ENCODE measurements around the gene TMSB10.

Gene TMSB10

DNA sequence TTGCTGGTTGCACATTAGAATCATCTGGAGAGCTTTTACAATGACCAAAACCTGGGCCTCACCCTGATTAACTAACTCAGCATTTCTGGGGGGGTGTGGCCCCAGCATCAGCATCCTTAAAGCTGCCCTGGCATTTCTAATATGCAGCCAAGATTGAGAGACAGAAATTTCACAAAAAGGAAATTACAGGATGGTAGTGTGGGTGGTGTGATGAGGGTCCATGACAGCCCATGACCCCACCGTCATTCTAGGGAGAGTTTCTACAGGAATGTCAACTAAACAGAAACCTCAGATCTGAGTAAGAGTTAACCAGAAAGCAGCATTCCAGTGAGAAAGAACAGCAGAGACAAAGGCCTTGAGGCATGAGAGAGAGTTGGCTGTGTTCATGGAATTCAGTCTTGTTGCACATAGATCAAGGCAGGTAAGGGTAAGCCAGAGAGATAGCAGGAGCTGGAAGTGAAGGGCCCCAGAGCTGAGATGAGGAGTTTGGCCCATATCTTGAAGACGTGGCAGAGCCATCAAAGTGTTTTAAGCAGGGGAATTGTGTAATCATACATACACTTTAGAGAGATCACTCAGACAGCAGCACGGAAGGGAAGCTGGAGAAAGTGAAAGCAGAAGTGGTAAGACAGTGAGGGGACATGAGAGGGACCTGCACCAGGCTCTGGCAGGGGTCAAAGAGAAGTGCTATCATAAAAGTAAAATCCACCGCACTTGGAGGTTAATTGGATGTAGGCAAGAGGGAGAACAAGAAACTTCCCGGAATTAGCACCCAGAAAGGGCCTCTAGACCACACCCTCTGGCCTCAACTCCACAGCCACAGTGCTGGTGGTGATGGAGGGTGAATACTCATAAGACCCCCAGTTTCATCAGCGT is 16.8 kb upstream of the TMSB10 start:
- Mint-ChIP-seq H3K4me1 (peaks cover 70% of the 10 kb centered on the region), H3K27me3 (no peaks in the 10 kb centered on the region), H3K9me3 (no peaks in the 10 kb centered on the region), H3K27ac (peak overlapping the region; percentile 94 to 98), H3K4me3 (peak overlapping the region; percentile 66 to 88)
- ATAC-seq (peak; percentile 94), DNase-seq (peak in 1 of 2 donors; percentile 68)

DNA sequence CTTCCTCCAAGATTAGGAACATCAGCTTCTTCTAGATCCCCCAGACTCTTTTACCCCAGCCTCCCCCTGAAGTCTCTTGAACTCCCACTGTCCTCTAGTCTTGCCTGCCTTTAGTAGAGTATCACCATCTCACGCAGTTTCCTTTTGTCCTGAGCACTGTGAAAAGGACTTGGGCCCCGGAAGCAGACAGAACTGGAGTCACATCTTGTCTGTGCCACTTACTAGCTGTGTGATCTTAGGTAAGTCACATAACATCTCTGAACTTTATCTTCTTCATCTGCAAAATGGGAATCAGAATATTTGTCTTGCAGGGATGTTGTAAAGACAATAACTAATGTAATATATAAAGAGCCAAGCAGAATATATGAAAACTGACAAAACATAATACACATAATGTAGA is 16.1 kb upstream of the TMSB10 start:
- DNase-seq (no peak), ATAC-seq (peak; percentile 57)
- Mint-ChIP-seq H3K9me3 (no peaks in the 10 kb centered on the region), H3K4me1 (peaks cover 70% of the 10 kb centered on the region), H3K4me3 (peak overlapping the region; percentile 66 to 88), H3K27ac (peak overlapping the region; percentile 94 to 98), H3K27me3 (no peaks in the 10 kb centered on the region)

DNA sequence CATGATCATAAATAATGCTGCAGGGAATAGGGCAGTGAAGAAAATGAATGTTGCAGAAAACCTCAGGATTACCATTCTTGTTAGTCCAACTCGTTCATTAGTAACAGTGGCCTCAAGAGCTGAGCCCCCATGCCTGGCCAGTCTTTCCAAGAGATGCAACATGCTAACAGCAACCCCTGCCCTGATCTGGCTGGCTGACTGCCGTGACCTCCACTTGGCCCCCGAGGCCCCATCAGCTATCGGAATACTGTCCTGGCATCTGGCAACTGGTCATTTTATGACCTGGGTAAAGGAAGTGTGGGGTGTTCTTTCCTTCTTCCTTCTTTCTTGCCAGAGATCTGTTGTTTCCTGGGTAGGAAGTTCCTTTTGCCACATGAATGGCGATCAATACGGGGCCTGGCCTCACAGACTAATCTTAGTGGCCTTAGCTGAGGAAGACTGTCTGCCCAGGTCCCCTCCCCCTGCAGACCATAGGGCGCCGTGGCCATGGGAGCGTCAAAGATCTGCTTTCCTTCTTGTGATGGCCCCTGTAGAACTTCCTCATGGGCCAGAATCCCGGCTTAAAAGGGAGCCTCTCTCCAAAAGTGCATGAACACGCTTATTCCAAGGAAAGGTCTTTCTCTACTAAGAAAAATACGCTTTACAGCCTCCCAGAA is 14.0 kb upstream of the TMSB10 start:
- H3K27ac Mint-ChIP-seq = no peak overlapping the region
- H3K27me3 Mint-ChIP-seq = no peaks in the 10 kb centered on the region
- DNase-seq (no peak), ATAC-seq (no peak)
- H3K4me1 Mint-ChIP-seq = peaks cover 70% of the 10 kb centered on the region
- no peaks in the 10 kb centered on the region for H3K9me3 Mint-ChIP-seq
- H3K4me3 Mint-ChIP-seq = no peak overlapping the region

DNA sequence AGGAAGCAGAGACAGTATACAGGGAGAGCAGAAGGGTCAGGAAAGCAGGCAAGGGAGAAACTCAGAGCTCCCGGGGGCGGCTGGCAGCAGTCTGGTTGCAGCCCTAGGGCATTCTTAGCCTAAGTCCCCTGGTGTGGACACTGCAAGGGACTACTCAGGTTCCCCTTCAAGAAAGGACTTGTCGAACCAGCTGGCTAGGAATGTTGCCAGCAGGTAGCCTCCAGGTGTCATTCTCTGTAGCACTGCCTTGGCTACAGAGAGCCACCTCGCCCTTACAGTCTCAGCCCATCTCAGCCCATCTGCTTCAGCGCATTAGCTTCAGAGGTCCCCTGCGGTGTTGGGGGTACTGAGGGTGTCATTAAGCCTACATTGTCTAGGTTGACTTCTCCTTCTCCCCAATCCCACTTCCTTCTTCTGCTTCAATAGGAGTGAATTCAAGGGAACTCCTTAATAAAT is 11.3 kb upstream of the TMSB10 start:
- Mint-ChIP-seq H3K27me3 (no peaks in the 10 kb centered on the region), H3K4me3 (peak overlapping the region; percentile 46 to 72), H3K4me1 (peaks cover 71% of the 10 kb centered on the region), H3K27ac (peak overlapping the region; percentile 1 to 37), H3K9me3 (no peaks in the 10 kb centered on the region)
- peak; percentile 10 for ATAC-seq
- no peak for DNase-seq

DNA sequence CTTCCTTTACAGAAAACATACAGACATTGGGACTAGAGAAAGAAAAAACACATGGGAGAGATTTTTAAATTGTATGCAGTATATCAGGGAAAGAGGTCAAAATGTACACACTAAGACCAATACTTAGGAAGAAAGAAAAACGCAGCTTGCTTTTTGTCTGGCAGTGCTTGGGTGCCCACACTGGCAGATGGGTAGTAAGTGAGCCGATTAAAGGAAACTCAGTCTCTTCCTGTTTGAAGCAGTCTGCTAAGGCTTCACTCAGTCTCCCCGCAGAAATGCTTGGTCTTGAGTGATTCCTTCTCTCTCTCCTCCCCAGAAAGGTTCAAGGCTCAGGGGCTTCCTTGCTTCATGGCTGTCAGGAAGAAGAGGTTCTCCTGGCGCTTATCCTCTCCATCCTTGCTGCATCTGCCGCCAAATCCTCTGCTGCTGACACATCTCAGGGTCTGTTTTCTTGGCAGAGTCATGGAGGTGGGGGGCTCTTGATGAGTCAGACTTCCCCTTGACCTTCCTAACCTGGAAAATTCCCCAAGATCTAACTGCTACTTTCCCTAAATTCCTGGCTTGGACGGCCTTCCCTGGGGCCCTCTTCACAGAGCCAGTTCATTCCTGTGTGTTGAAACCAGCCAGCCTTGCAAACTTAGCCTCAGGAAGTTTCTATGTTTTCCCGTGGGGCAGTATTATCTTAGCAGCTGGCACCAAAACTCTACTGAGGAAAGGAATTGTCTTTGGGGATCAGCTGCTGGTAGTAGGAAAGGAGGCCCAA is 10.5 kb upstream of the TMSB10 start:
- peaks cover 70% of the 10 kb centered on the region for H3K4me1 Mint-ChIP-seq
- no peak for DNase-seq

DNA sequence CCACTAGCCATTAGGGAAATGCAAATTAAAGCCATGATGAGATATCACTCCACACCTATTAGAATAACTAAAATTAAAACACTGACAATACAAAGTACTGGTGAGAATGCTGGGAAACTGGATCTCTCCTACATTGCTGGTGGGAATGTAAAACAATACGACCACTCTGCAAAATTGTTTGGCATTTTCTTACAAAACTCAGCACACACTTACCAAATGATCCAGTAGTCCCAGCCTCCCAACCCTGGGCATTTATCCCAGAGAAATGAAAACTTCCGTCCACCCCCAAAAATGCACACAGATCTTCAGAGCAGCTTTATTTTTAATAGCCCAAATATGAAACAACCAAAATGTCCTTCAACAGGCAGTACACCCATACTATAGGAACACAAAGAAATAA is 8.9 kb upstream of the TMSB10 start:
- H3K9me3 Mint-ChIP-seq = peaks cover 0 to 1% of the 10 kb centered on the region in 2 donors

More for the DNA sequence above, 10.5 kb upstream of the TMSB10 start:
- ATAC-seq = peak; percentile 17
- H3K4me3 Mint-ChIP-seq = peak overlapping the region; percentile 46 to 72
- no peaks in the 10 kb centered on the region for H3K9me3 Mint-ChIP-seq
- H3K27ac Mint-ChIP-seq = peak overlapping the region; percentile 48 to 75
- no peaks in the 10 kb centered on the region for H3K27me3 Mint-ChIP-seq

DNA sequence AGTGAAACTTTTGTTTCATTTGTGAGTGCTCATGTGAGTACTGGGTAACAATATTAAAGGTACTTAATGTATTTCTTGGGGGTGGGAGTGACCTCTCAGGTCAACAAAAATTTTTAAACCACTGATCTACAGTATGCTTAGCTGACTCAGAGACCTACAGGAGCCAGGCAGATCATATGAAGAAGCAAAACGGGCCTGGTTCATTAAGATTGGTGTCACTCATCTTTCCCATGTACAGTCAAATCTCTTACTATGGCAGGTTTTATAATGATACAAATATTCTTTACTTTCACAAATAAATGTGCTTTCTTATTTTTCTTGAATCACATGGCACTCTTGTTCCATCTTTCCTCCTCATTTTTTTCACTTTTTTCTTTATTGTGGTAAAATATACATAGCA is 7.7 kb upstream of the TMSB10 start:
- Mint-ChIP-seq H3K27ac (peak overlapping the region; percentile 94 to 95), H3K4me3 (peak overlapping the region; percentile 24 to 75), H3K4me1 (peaks cover 87% of the 10 kb centered on the region), H3K9me3 (peaks cover 0 to 4% of the 10 kb centered on the region in 2 donors), H3K27me3 (no peaks in the 10 kb centered on the region)
- DNase-seq (no peak), ATAC-seq (peak; percentile 50)

More for the DNA sequence above, 8.9 kb upstream of the TMSB10 start:
- ATAC-seq (no peak), DNase-seq (no peak)
- H3K27me3 Mint-ChIP-seq = no peaks in the 10 kb centered on the region
- peak overlapping the region in 1 of 2 donors; percentile 7 for H3K4me3 Mint-ChIP-seq
- H3K27ac Mint-ChIP-seq = no peak overlapping the region
- peaks cover 76% of the 10 kb centered on the region for H3K4me1 Mint-ChIP-seq

DNA sequence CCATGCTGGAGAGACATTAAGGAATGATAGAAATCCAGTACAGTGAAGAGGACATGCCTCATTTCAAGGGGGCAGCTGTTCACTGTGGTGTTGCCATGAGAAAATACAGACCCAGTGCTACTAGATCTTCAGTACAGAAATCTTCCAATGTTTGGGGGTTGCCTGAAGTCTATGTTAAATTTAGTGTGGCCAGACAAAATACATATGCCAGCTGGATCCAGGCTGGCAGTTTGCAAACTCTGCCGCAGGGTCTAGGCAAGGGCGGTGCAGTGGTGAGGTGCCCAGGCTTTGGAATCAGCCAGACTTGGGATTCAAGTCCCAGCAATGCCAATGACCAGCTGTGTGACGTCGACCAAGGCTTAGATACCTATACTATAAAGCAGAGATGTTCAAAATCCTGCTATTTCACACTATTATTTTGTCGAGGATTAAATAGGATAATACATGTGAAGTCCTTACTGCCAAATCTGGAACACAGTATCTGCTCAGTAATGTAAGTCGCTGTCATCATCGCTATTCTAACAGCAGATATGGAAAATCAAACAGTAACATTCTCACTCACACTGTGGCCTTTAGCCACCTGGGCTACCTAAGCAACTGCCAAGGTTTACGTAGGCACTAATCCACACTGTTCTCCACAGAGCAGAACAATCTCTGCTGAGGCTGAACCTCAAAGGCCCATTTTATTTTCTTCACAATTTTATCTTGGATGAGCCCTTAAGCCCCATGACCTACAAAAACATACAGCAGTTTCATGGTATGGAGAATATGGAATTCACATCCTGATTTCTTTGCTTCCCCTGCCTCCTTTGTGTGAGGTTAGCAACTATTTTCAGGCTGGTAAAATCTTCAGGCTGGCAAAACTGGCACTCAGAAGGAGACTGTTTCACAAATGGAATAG is 5.9 kb upstream of the TMSB10 start:
- H3K27ac Mint-ChIP-seq = no peak overlapping the region
- peaks cover 95% of the 10 kb centered on the region for H3K4me1 Mint-ChIP-seq
- ATAC-seq (no peak), DNase-seq (no peak)
- no peaks in the 10 kb centered on the region for H3K27me3 Mint-ChIP-seq
- H3K4me3 Mint-ChIP-seq = no peak overlapping the region
- peaks cover 0 to 4% of the 10 kb centered on the region in 2 donors for H3K9me3 Mint-ChIP-seq

DNA sequence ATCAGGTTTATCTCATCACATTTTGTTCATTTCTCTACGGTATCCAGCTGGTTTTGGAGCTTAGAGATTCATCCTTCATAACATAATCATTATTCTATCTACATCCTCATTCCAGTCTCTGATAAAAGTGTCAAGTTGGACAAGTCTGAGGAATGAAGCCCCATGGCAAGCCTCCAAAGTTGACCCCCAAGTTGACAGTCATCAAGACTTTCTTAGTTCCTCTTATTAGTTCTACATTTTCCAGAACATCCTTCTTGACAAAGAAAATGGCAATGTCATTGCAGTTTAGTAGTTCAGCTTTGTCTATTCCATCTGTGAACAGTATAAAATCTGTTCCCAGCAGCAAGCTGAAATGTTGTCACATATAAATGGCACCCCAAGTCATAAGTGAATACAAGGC is 4.5 kb upstream of the TMSB10 start:
- no peak overlapping the region for H3K4me3 Mint-ChIP-seq
- no peak overlapping the region for H3K27ac Mint-ChIP-seq
- H3K27me3 Mint-ChIP-seq = no peaks in the 10 kb centered on the region
- H3K9me3 Mint-ChIP-seq = peaks cover 0 to 4% of the 10 kb centered on the region in 2 donors
- peaks cover 86% of the 10 kb centered on the region for H3K4me1 Mint-ChIP-seq
- no peak for DNase-seq
- ATAC-seq = no peak

DNA sequence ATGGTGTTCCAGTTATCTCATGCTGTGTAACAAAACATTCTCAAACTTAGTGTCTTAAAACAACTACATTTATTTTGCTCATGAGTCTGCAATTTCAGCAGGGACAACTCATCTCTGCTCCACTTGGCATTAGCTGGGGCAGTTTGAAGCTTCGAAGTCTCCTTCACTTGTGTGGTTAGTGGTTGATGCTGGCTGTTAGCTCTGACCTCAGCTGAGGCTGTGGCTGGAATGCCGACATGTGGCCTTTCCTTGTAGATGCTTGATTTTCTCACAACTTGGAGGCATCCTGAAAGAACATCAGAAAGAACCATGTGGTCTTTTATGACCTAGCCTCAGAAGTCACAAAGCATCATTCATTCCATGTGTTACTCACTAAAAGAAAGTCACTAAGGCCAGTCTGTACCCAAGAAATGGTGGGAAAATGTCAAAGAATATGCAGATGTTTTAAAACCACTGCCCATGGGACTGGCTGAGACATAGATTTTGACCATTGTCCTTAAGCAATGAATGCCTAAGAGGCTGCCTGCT is 3.8 kb upstream of the TMSB10 start:
- no peak overlapping the region for H3K4me3 Mint-ChIP-seq
- ATAC-seq = no peak
- H3K4me1 Mint-ChIP-seq = peaks cover 81% of the 10 kb centered on the region
- DNase-seq = peak in 1 of 2 donors; percentile 45
- H3K27me3 Mint-ChIP-seq = no peaks in the 10 kb centered on the region
- H3K9me3 Mint-ChIP-seq = peaks cover 0 to 4% of the 10 kb centered on the region in 2 donors
- H3K27ac Mint-ChIP-seq = no peak overlapping the region

DNA sequence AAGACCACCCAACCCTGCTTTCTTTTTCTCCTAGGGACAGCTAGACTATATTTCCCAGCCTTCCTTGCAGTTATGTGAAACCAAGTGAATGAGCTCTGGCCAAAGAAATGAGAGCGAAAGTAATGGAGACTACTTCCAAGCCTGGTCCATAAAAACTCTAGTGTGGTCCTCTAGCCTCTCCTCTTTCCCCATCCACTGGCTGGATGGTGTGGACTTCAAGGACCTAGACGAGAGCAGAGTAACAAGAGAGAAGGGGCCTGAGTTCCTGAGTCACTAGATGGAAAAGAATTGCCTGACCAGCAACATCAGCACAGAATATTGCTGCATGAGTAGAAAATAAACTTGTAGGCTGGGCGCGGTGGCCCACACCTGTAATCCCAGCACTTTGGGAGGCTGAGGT is 2.9 kb upstream of the TMSB10 start:
- Mint-ChIP-seq H3K27ac (no peak overlapping the region), H3K27me3 (no peaks in the 10 kb centered on the region)

DNA sequence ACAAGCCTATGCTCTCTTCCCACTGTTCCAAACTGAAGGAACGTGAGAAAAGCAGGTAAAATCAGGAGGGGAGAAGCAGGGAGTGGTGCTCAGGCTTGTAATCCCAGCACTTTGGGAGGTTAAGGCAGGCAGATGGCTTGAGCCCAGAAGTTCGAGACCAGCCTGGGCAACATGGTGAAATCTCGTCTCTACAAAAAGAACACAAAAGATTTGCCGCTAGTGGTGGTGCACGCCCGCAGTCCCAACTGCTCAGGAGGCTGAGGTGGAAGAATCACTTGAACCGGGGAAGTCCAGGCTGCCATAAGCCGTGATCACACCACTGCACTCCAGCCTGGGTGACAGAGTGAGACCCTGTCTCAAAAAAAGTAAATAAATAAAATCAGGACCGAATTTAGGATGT is 1.3 kb upstream of the TMSB10 start:
- H3K27ac Mint-ChIP-seq = peak overlapping the region; percentile 66 to 82
- ATAC-seq = no peak
- peaks cover 81% of the 10 kb centered on the region for H3K4me1 Mint-ChIP-seq
- no peak for DNase-seq
- peak overlapping the region; percentile 55 to 66 for H3K4me3 Mint-ChIP-seq
- peaks cover 4 to 11% of the 10 kb centered on the region in 2 donors for H3K9me3 Mint-ChIP-seq
- no peaks in the 10 kb centered on the region for H3K27me3 Mint-ChIP-seq

More for the DNA sequence above, 2.9 kb upstream of the TMSB10 start:
- peaks cover 0 to 4% of the 10 kb centered on the region in 2 donors for H3K9me3 Mint-ChIP-seq
- DNase-seq = no peak
- peaks cover 81% of the 10 kb centered on the region for H3K4me1 Mint-ChIP-seq
- no peak overlapping the region for H3K4me3 Mint-ChIP-seq
- ATAC-seq = no peak

DNA sequence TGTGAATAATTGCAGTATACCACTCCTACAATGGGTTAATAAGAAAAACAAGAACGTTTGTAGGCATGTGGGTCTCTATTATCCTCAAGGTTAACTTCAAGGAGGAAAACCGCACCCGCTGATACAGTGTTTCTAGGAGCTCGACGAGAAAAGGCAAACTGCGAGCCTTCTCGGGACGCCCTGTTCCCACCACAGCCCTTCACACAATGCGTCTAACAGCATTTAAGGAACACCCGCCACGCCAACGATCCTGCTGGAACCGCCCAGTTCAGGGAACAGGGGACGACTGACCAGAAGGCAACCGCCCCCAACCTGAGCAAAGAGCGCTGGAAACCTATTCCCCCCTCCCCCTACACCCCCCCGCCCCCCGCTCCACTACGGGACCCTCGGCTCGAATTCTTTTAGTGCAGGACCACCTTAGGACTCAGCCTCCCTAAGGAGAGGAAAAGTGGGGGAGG is 710 bp upstream of the TMSB10 start:
- peak overlapping the region; percentile 66 to 94 for H3K4me3 Mint-ChIP-seq
- H3K4me1 Mint-ChIP-seq = peaks cover 81% of the 10 kb centered on the region
- H3K9me3 Mint-ChIP-seq = peaks cover 10 to 17% of the 10 kb centered on the region in 2 donors
- peak overlapping the region; percentile 73 to 87 for H3K27ac Mint-ChIP-seq
- DNase-seq = peak; percentile 38 to 68
- no peaks in the 10 kb centered on the region for H3K27me3 Mint-ChIP-seq
- peak; percentile 4 for ATAC-seq
